Epithelial cell of proximal tubule (primary cell): ENCODE data around the gene EIF5AL1. TPM values are rescaled to one million over a fixed set of nuclear protein-coding genes. Genes with fewer than 3 reads are reported as not detected.
"Not testable (repeated sequence)": the region's sequence is repeated elsewhere in the genome, so short reads cannot be mapped to it uniquely, and the experiment has no call there.

Experiments used
- DNase-seq: peaks from one replicate; pipeline ENCODE4 v3.0.0-alpha.2; 2011; ENCODE audit warnings: low read depth
- H3K4me3 ChIP-seq: 2 replicates; pipeline ENCODE4 v1.5.1; 2011; ENCODE audit warnings: low read depth, mild to moderate bottlenecking, low read length
- CTCF ChIP-seq: conservative IDR thresholded peaks from 2 replicates; pipeline ENCODE4 v1.5.1; 2012; ENCODE audit warnings: low read depth, mild to moderate bottlenecking, low read length
- total RNA-seq: library from RNA; depleted of rRNA; stranded (reverse); fragments of >200 nt; gene quantifications from 2 replicates; pipeline ENCODE4 v1.2.3, GENCODE V29; 2015

The EIF5AL1 gene
- total RNA-seq, 1 donor from 2014 or later, result 0.35 TPM

DNA sequence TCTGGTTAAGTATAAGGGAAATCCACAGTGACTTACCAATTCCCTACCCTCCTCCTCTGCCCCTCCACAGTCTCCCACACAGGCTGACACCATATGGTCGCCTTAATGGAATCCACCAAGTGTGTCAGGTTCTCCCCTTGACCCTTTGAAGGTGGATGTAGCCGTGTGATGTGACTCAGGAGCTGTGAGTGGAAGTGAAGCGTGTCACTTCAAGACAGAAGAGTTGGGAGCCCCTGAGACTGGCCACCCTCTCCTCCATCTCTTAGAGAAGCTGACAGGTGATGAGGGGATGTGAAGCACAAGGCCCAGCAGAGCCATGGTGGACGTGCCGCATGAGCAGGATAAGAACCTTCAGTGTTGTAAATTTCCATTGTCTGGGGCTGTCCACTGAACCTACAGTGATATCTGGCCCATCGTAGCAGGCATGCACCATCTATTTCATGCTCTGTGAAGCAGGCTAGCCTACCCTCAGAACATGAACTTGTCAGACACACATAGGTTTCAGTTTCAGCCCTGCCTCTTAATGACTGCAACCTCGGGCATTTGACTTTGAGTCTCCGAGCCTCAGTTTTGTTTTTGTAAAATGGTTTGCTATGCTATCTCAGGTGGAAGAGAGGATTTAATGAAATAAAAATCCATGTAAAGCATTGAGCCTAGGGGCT lies 12.8 kb downstream of the EIF5AL1 start:
- H3K4me3 ChIP-seq, DNase-seq: not testable (repeated sequence)

GRCh38 chr10:79528261-79528660 lies 15.9 kb downstream of the EIF5AL1 start:
- not testable (repeated sequence) for H3K4me3 ChIP-seq, DNase-seq

DNA sequence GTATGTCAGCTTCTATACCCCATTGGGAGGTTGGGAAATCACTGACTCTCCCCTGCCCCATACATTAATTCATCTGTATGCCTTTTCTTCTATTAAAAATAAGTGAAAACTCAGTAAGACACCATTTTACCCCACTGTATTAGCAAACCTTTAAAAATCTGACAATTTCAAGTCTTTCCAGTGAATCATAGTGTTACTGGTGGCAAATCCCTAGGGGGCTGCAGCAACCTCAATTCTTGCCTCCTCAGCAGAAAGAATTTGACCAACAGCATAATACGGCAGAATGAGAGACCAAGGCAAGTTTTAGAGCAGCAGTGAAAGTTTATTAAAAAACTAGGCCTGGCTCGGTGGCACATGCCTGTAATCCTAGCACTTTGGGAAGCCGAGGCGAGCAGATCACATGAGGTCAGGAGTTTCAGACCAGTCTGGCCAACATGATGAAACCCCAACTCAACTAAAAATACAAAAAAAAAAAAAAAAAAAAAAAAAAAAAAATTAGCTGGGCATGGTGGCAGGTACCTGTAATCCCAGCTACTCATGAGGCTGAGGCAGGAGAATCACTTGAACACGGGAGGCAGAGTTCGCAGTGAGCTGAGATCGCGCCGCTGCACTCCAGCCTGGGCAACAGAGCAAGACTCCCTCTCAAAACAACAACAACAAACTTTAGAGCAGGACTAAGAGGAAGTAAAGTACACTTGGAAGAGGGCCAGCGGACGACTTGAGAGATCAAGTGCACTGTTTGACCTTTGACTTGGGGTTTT lies 21.0 kb downstream of the EIF5AL1 start:
- H3K4me3 ChIP-seq, DNase-seq: not testable (repeated sequence)

DNA sequence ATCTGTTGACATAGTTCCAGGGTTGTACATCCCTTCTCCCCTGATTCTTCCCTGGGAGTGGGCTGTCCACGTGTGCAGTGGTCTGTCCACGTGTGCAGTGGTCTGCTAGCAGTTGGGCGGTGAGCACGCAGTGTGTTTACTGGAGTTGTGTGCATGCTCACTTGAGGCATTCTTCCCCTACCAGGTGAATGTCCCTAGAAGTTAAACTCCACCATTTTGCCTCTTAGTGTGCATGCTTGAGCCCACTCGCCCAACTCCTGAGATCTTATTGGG lies 21.5 kb downstream of the EIF5AL1 start:
- not testable (repeated sequence) for DNase-seq, H3K4me3 ChIP-seq

DNA sequence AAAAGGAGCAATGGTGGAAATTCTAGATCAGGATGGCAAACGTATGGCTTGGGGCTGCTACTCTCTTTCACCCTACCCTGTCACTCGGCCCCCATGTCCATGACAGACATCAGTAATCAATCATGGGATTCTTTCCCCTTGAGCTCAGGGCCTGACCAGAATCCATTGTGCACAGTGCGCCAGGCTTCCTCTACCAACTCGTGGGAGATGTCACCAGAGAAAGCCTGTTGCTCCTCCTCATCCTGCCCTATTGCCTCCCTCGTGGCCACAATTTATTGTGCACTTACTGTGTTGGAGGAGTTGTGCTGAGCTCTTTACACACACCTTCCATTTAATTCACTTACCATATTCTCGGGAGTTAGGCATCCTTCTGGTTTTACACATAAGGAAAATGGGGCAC lies 26.0 kb downstream of the EIF5AL1 start:
- not testable (repeated sequence) for DNase-seq, H3K4me3 ChIP-seq

DNA sequence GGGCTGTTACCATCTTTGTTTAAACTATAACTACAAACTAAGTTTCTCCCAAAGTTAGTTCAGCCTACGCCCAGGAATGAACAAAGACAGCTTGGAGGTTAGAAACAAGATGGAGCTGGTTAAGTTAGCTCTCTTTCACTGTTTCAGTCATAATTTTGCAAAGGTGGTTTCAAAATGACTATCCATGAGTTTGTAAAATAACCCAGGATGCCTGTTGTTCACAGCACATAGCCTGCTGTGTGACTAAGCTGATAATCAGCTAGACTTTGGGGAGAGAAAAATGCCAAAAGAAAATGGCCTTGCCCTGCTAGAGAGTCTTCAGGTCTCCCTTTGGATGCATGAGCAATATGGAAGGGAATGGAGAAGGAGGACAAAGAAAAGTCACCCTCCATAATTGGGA lies 28.6 kb downstream of the EIF5AL1 start:
- not testable (repeated sequence) for DNase-seq, H3K4me3 ChIP-seq

DNA sequence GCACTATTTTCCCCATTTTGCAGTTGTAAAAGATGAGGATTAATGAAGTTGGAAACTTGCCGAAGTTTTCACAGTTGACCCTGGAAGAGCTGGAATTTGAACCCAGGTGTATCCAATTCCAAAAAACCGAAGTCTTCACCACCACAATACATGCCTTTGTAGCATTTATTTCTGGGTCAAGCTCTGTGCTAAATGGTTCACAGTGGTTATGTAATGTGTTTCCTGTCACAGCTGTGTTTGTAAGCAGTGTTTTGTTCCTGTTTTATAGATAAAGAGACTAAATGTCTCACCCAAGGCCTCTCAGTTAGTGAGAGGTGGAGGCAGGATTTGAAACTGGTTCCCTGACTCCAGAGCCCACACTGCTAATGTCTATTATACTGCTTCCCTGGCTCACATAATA lies 30.3 kb downstream of the EIF5AL1 start:
- no peak for DNase-seq
- TF ChIP-seq CTCF, result no peak
- H3K4me3 ChIP-seq, result no peak overlapping the region

GRCh38 chr10:79544408-79544807 lies 32.1 kb downstream of the EIF5AL1 start:
- H3K4me3 ChIP-seq, result not testable (repeated sequence)

DNA sequence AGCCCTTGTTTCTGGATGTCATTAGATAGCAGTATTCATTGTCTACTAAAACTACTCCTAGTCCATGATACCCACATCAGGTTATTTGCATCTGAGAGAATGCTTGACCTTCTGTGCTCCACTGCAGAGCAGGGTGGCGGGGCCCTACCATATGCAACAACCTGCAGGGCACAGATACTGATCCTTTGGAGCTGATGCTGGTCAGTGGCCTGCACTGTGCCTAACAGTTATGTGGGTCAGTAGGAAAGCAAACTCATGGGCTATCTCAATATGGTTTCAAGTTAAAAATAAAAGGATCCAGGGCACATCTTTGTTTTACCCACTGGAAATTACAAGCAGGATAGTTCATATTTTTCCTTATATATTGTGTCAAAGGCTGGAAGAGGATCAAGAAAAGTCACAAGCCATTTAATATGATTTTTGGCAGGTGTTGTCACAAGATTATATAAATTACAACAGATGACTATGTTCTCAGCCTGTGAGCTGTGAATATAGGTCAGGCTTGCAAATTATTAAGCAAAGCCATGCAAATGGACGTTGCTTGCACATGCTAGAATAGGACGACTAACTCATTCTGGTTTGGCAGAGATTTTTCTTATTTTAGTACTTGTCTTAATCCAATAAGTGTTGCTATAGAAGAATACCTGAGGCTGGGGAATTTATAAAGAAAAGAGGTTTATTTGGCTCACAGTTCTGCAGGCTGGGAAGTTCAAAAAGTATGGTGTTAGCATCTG lies 32.8 kb downstream of the EIF5AL1 start:
- not testable (repeated sequence) for H3K4me3 ChIP-seq, DNase-seq

More at GRCh38 chr10:79544408-79544807, 32.1 kb downstream of the EIF5AL1 start:
- DNase-seq, result not testable (repeated sequence)

- DNase-seq, H3K4me3 ChIP-seq: not testable (repeated sequence)
These were observed 34.8 kb downstream of the EIF5AL1 start for GRCh38 chr10:79547128-79547527.

GRCh38 chr10:79547973-79548372 lies 35.6 kb downstream of the EIF5AL1 start:
- no peak for TF ChIP-seq CTCF
- no peak for DNase-seq

DNA sequence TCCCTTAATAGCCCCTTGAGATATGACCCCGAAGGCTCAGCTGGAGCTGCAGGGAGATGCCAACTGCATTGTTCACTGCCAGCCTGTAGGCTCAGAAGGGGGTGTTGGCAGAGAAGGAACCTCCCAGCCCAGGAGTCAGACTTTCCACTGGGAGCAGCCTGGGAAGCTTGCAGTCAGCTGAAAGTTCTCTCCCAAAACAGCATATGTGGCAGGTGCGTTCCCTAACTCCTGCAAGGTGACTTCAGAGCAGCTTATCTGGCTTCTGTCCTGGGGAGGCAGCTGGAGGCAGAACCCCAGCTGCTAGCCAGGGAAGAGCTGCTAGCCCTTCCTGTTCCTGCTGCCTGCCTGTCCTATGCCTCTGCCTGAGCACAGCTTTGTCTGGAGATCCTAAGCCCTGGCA lies 39.8 kb downstream of the EIF5AL1 start:
- no peak for TF ChIP-seq CTCF
- no peak overlapping the region for H3K4me3 ChIP-seq
- no peak for DNase-seq

More at GRCh38 chr10:79547973-79548372, 35.6 kb downstream of the EIF5AL1 start:
- no peak overlapping the region for H3K4me3 ChIP-seq
